ENCODE results near the gene TLR4. TPM values are rescaled to one million over a fixed set of nuclear protein-coding genes. Genes with fewer than 3 reads are reported as not detected.

Gene TLR4
- total and polyA plus RNA-seq, 2 experiments from 2014 or later, result 5.1 to 11.9 TPM

GRCh38 chr9:117757561-117758190, 53.5 kb downstream of the TLR4 start:
- no peak for TF ChIP-seq EZH2phosphoT487 (IDR thresholded peaks at IDR 0.05; ENCODE audit: insufficient read depth, low read depth)
- in situ Hi-C loops (cut with MboI), result no loop called here
- DNase-seq, result no peak
- Histone ChIP-seq H3K27ac (no peak overlapping the region), H3F3A (ENCODE audit: insufficient read depth) (no peaks in the 10 kb centered on the region), H3K27me3 (replicated peaks; ENCODE audit: insufficient read depth) (0 out of 2 replicates have a peak, but pooled peaks cover 4% of the 10 kb centered on the region), H3K36me3 (ENCODE audit: low read depth) (no peaks in the 10 kb centered on the region), H2AFZ (no peak overlapping the region), H3K4me1 (ENCODE audit: insufficient read depth) (peaks cover 1% of the 10 kb centered on the region; the same call in 1 of the 2 replicates), H3K9me3 (ENCODE audit: low read depth) (no peaks in the 10 kb centered on the region), H4K20me1 (ENCODE audit: insufficient read depth) (no peaks in the 10 kb centered on the region), H3K4me3 (no peak overlapping the region), H3K9ac (no peak overlapping the region), H3K9me2 (ENCODE audit: insufficient read depth) (no peaks in the 10 kb centered on the region), H3K79me2 (ENCODE audit: insufficient read depth) (no peaks in the 10 kb centered on the region), H3K4me2 (ENCODE audit: unreplicated experiment) (no peak overlapping the region)
- 42 to 44% methylated on average over 5 of the region's 5 CpGs for WGBS, 2 experiments (ENCODE audit: low coverage in 1 of 2, low lambda C conversion rate in 2 of 2, missing lambda C conversion rate in 2 of 2)

GRCh38 chr9:117763314-117763713, 59.1 kb downstream of the TLR4 start:
- H3K79me2 ChIP-seq (ENCODE audit: insufficient read depth), result no peaks in the 10 kb centered on the region
- H3K4me2 ChIP-seq (ENCODE audit: unreplicated experiment), result no peak overlapping the region
- H3K9me3 ChIP-seq (ENCODE audit: low read depth), result no peaks in the 10 kb centered on the region
- no peaks in the 10 kb centered on the region for H3F3A ChIP-seq (ENCODE audit: insufficient read depth)
- no peaks in the 10 kb centered on the region for H3K27me3 ChIP-seq (replicated peaks; ENCODE audit: insufficient read depth)
- H3K27ac ChIP-seq, result no peak overlapping the region
- H3K36me3 ChIP-seq (ENCODE audit: low read depth), result no peaks in the 10 kb centered on the region
- no peak overlapping the region for H3K4me3 ChIP-seq
- no peaks in the 10 kb centered on the region for H3K9me2 ChIP-seq (ENCODE audit: insufficient read depth)
- no peak overlapping the region for H2AFZ ChIP-seq
- peaks cover 11% of the 10 kb centered on the region for H3K4me1 ChIP-seq (ENCODE audit: insufficient read depth)
- H3K9ac ChIP-seq, result no peak overlapping the region
- TF ChIP-seq EZH2 (IDR thresholded peaks at IDR 0.05; ENCODE audit: insufficient read depth, poor library complexity, severe bottlenecking) (no peak), EZH2phosphoT487 (IDR thresholded peaks at IDR 0.05; ENCODE audit: insufficient read depth, low read depth) (no peak)
- peak; percentile 63 for DNase-seq
- no peaks in the 10 kb centered on the region for H4K20me1 ChIP-seq (ENCODE audit: insufficient read depth)
- 46 to 47% methylated on average over 4 of the region's 4 CpGs for WGBS, 2 experiments (ENCODE audit: low coverage in 1 of 2, low lambda C conversion rate in 2 of 2, missing lambda C conversion rate in 2 of 2)
- in situ Hi-C loops (cut with MboI), result no loop called here

- Histone ChIP-seq H3K9me3 (ENCODE audit: low read depth) (no peaks in the 10 kb centered on the region), H3K9me2 (ENCODE audit: insufficient read depth) (no peaks in the 10 kb centered on the region), H3K79me2 (ENCODE audit: insufficient read depth) (no peaks in the 10 kb centered on the region), H3K4me2 (ENCODE audit: unreplicated experiment) (no peak overlapping the region), H3K4me3 (no peak overlapping the region), H3K27me3 (replicated peaks; ENCODE audit: insufficient read depth) (no peaks in the 10 kb centered on the region), H3K4me1 (ENCODE audit: insufficient read depth) (peaks cover 7% of the 10 kb centered on the region), H3K9ac (no peak overlapping the region), H3K27ac (no peak overlapping the region), H3F3A (ENCODE audit: insufficient read depth) (no peaks in the 10 kb centered on the region), H3K36me3 (ENCODE audit: low read depth) (no peaks in the 10 kb centered on the region), H4K20me1 (ENCODE audit: insufficient read depth) (no peaks in the 10 kb centered on the region), H2AFZ (no peak overlapping the region)
- TF ChIP-seq EZH2 (IDR thresholded peaks at IDR 0.05; ENCODE audit: insufficient read depth, poor library complexity, severe bottlenecking) (no peak), EZH2phosphoT487 (IDR thresholded peaks at IDR 0.05; ENCODE audit: insufficient read depth, low read depth) (no peak)
- DNase-seq, result peak; percentile 5
- in situ Hi-C loops (cut with MboI), result no loop called here
- 42 to 45% methylated on average over 4 of the region's 4 CpGs for WGBS, 2 experiments (ENCODE audit: low coverage in 1 of 2, low lambda C conversion rate in 2 of 2, missing lambda C conversion rate in 2 of 2)
Measured at GRCh38 chr9:117768750-117769395, 64.7 kb downstream of the TLR4 start.

GRCh38 chr9:117771136-117771535, 66.9 kb downstream of the TLR4 start:
- Histone ChIP-seq H3K4me3 (no peak overlapping the region), H3K27me3 (replicated peaks; ENCODE audit: insufficient read depth) (no peaks in the 10 kb centered on the region), H3K9me3 (ENCODE audit: low read depth) (no peaks in the 10 kb centered on the region), H3K4me1 (ENCODE audit: insufficient read depth) (peaks cover 7% of the 10 kb centered on the region), H3K9ac (no peak overlapping the region), H3K36me3 (ENCODE audit: low read depth) (no peaks in the 10 kb centered on the region), H3K27ac (no peak overlapping the region), H3K4me2 (ENCODE audit: unreplicated experiment) (no peak overlapping the region), H3K9me2 (ENCODE audit: insufficient read depth) (no peaks in the 10 kb centered on the region), H4K20me1 (ENCODE audit: insufficient read depth) (no peaks in the 10 kb centered on the region), H2AFZ (no peak overlapping the region), H3F3A (ENCODE audit: insufficient read depth) (no peaks in the 10 kb centered on the region), H3K79me2 (ENCODE audit: insufficient read depth) (no peaks in the 10 kb centered on the region)
- TF ChIP-seq EZH2phosphoT487 (IDR thresholded peaks at IDR 0.05; ENCODE audit: insufficient read depth, low read depth) (no peak), EZH2 (IDR thresholded peaks at IDR 0.05; ENCODE audit: insufficient read depth, poor library complexity, severe bottlenecking) (no peak)
- in situ Hi-C loops (cut with MboI), result no loop called here
- 89 to 94% methylated on average over 4 of the region's 4 CpGs for WGBS, 2 experiments (ENCODE audit: low coverage in 1 of 2, low lambda C conversion rate in 2 of 2, missing lambda C conversion rate in 2 of 2)
- DNase-seq, result no peak

All from GM23248 (cell line).